GM20431 (cell line): ENCODE measurements around the gene PKP4.

Experiments used
- in situ Hi-C: fragments of 300-500 bp; cut with MseI, MboI; formaldehyde crosslinking; loops from one replicate; pipeline ENCODE4 v1.15.0; 2020; ENCODE audit warnings: low sequenced_read_pairs; ENCODE audit not compliant: unreplicated experiment

PKP4 gene

DNA sequence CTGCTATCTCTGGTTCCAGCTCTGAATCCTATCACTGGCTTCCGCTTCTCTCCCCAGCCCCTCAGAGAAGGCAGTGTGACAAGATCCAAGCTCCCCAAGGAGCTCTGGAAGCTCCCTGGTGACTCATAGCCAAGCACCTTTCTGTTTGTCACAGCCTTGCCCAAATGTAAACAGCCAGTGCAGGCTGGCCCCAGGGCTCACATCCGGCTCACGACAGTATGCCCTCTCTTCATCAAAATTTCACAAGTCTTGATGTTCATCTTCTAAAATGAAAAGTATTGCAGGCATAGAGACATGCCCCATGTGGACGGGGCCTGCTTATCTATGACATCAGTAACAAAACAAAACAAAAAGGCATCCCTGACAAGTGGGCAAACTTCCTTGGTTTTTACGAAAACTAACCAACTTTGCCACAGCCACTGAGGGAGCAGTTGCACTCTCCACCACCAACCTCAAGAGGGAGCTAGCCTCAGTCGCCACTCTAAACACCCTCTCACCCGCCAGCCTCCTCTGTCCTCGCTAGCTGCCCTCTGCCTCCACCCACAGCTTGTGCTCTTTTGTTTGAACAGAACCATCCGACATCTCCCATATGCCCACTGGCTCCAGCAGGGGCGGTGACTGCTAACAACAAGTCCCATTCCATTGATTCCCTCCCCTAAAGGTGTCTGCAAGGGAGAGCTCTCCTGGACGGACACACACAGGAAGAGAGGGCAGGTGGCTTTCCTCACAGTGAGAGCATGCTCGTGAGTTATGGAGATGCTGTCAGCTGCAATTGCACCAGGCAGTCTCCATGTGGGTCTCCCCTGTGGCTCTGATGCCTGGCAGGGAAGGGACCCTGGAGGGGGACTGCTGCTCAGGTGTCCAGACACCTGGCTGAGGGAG is 267.4 kb downstream of the PKP4 start:
- in situ Hi-C loops = no loop called here

DNA sequence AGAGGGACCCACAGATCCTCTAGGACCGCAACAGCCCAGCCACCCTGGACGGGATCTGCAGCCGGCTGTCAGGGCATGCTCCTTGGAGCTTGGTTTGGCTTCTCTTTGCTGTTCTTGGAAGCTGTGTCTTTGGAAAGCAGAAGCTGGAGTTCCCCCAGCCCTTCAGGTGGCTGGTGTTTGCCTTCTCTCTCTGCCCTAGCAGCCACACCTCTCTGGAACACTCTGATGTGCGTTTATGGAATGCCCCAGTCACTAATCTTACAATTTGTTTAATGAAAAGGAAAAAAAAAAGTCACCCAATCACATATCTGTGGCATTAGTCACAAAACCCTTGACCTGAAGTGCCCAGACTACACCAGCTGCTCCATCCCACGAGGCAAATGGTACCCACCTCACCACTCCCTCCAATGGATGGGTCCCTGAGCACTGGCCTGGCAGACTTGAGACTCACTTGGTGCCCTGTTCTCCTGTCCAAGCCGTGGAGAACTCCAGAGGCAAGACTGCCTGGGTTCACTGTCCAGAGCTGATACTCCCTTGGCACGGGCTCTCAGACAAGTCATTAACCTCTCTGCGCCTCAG is 268.1 kb downstream of the PKP4 start:
- in situ Hi-C loops = no loop called here

DNA sequence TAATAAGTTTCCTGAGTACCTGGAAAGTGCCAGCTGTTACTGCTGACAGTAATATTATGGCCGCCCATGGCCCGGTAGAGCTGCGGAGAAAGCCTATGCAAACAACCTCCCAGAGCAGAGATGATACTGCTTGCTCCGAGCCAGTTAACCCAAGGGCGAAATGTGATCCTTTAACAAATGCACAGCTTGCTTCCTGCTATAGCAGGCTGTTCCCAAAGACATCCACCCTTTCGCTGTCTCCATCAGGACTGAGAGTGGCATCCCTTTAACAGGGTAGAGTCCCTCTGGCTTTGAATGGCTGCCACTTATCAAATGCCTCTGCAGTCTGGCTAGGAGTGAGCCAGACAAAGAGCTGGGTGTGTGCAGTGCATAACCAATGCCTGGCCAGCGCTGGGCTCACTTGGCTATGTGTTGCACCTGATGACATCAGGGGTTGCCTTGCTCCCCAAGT is 268.7 kb downstream of the PKP4 start:
- in situ Hi-C loops = no loop called here

DNA sequence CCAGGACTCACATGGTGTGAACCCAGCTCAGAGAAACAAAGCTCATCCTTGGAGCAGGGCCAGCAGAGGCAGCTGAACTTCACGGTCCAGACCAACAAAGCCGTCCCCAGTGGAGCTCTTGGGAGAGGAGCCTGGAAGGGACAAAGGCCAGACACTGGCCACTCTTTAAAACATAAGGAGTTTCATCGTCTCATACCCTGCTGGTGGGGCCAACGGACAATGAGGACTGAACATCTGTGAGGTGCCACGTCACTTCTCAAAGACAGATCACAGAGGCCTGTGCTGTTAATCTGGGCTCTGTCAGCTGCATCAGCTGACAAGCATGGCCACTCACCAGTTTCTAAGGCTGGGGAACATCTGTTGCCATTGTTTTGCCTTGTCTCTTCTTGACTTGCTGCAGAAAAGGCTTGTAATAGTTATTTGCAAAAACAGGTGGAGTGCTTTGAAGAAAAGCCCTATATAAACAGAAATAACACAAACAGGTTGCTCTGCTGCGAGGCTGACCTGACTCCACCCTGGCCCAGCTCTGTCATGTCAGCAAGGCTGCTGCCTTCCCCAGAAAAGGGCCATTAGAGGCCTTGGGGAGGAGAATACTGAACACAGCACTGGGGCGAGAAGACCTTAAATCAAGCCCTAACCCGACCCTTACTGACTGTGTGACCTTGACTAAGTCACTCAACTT is 270.3 kb downstream of the PKP4 start:
- in situ Hi-C loops = no loop called here

DNA sequence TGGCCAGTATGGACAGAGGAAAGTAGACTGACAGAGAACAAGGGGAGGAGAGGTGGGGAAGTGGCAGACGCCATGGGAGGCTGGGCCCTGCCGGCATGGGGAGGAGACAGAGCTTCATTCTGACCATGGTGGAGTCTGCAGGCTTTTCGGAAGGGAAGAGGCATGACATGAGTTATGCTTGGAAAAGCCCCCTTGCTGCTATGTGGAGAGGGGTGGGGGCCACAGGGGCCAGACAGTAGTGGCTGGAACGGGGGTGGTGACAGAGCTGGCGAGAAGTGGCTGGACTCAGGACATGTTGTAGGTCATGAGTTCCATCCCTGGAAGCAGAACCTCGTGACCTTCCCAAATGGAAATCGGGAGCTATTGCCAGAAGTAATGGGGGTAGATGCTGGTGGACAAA is 271.7 kb downstream of the PKP4 start:
- in situ Hi-C loops = no loop called here

DNA sequence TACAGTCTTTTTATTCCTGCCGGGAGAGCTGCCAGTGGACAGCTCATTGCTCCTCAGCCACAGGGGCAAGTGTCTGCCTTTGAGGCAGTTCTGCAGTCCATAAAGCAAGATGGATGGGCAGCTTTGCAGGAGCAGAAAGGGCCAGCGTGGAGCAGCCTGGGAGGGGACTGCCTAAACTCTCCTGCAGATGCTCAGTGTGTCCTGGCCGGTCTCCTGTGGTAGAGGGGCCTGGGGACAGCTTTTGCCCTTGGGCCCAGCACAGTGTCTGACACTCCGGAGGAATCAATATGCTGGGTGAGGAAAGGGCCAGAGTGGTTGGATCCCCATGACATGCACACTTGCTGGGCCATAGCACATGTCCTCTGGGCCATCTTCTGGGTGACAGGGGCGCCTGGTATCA is 272.7 kb downstream of the PKP4 start:
- in situ Hi-C loops = no loop called here

DNA sequence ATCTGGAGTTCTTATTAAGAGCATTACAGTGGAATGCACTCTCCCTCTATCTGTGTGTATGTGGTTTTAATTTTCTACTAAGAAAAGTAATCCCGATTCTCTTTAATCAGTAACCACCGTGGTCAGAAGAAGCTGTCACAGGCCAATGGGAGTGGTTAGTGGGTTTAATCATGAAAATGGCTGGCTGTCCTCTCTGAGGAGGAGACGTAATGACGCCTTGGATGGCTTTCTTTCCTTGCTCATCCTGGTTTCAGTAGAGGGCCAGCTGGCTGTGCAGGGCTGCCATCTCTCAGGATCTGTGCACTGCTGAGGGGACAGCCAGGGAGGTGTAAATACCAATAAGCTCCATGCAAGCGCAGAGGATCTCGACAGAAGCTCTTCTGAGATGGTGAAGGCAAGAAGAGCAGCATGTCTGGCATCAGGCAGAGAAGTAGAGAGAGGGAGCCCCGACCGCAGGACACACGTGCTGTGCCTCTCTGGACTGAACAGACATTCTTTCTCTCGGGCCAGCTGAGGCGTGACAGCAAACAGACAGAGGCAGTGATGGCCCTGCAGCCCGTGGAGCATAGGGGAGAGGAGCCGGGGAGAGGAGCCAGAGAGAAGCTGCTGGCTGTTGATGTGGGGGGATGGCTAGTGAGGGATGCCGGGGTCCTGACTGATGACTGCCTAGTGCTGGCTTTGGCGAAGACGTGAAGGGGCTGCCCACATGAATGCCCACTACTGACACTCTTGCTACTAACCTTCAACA is 273.3 kb downstream of the PKP4 start:
- in situ Hi-C loops = no loop called here

DNA sequence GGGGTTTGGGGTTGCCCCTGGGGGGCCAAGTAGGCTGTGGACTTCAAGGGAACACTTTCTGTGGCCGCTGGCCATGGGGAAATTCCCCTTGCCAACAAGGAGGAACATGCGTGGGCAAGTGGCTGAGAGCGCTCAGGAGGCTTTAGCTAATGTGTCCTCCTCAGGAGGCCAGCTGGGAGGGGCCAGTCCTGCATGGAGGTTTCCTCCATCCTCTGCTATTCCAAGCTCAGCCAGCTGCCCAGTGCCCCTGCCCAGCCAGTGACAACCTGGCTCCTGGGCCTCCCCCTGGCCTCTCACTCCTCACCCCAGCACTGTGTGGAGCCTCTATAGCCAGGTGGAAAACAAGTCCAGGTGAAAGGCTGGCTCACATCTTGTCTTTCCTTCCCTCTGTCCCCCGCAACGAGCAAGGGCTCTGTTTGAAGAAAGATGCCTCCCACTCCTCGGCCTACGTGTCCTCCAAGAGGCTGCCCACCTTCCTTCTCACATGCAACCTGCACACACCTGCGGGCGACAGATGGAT is 273.9 kb downstream of the PKP4 start:
- in situ Hi-C loops = no loop called here

DNA sequence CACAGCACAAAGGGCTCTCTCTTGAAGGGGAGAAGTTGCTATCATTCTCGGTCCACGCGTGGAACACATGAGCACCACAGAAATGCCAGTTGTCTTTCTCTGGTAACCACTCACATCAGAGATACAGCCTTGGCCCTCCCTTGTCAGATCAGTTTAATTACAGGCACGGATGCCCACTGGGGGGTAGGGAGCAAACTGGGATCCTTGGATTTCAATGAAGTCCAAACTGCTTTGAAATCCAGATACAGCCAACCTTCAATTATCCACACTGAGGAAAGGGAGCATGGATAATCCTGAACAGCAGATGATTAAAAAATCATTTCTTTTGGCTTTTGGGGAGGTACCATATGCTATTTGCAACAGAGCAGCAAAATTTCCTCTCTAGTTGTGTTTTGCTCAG is 274.6 kb downstream of the PKP4 start:
- in situ Hi-C loops = no loop called here
